ENCODE data around the gene TIMM29.

GRCh38 chr19:10952809-10953208, 24.2 kb downstream of the TIMM29 start:
- TF ChIP-seq POLR2AphosphoS5 (IDR thresholded peaks at IDR 0.05; ENCODE audit: low read depth, low read length) (no peak), REST (IDR thresholded peaks at IDR 0.05; ENCODE audit: insufficient read depth in 1 of 2, low read depth in 2 of 2, low read length in 2 of 2) (no peak)

Data from PFSK-1 (cell line).